Ishikawa (cell line): ENCODE data around the gene CNNM1.

Source experiments
- EGR1 ChIP-seq: IDR thresholded peaks from 2 replicates; pipeline ENCODE4 v1.6.1; 2012
- RAD21 ChIP-seq: IDR thresholded peaks from 2 replicates; pipeline ENCODE4 v1.6.1; 2012; ENCODE audit warnings: low read depth
- TAF1 ChIP-seq: IDR thresholded peaks from 2 replicates; pipeline ENCODE4 v1.6.1; 2012; ENCODE audit warnings: low read depth, mild to moderate bottlenecking
- YY1 ChIP-seq: IDR thresholded peaks from 2 replicates; pipeline ENCODE4 v1.6.1; 2012; ENCODE audit warnings: low read depth

DNA sequence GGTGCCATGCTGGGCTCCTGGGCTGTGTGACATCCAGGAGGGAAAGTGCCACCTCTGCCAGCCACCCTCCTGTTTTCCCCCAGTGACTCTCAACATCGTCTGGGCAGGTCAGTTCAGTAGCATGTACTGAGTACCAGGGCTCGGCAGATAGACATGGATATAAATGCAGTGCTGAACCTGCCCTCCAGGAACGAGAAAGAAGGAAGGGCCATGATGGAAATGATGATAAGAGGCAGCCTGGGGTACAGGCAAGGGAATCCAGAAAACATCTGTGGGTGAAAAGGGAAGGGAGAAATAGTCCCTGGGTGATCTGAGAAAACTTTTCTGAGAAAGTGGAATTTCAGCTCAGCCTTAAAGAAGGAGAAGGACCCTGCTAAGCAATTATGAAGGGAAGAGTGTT lies 12.1 kb downstream of the CNNM1 start:
- TF ChIP-seq TAF1 (no peak), YY1 (no peak), EGR1 (no peak), RAD21 (no peak)
